GM15510 (cell line): ENCODE data around the gene ERV3-1.

ENCODE experiments used
- POLR2A ChIP-seq: IDR thresholded peaks from 3 replicates; pipeline ENCODE4 v1.6.1; 2011; ENCODE audit warnings: borderline replicate concordance; ENCODE audit not compliant: insufficient read length; ENCODE audit errors: extremely low read depth

Gene ERV3-1, protein sequence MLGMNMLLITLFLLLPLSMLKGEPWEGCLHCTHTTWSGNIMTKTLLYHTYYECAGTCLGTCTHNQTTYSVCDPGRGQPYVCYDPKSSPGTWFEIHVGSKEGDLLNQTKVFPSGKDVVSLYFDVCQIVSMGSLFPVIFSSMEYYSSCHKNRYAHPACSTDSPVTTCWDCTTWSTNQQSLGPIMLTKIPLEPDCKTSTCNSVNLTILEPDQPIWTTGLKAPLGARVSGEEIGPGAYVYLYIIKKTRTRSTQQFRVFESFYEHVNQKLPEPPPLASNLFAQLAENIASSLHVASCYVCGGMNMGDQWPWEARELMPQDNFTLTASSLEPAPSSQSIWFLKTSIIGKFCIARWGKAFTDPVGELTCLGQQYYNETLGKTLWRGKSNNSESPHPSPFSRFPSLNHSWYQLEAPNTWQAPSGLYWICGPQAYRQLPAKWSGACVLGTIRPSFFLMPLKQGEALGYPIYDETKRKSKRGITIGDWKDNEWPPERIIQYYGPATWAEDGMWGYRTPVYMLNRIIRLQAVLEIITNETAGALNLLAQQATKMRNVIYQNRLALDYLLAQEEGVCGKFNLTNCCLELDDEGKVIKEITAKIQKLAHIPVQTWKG

DNA sequence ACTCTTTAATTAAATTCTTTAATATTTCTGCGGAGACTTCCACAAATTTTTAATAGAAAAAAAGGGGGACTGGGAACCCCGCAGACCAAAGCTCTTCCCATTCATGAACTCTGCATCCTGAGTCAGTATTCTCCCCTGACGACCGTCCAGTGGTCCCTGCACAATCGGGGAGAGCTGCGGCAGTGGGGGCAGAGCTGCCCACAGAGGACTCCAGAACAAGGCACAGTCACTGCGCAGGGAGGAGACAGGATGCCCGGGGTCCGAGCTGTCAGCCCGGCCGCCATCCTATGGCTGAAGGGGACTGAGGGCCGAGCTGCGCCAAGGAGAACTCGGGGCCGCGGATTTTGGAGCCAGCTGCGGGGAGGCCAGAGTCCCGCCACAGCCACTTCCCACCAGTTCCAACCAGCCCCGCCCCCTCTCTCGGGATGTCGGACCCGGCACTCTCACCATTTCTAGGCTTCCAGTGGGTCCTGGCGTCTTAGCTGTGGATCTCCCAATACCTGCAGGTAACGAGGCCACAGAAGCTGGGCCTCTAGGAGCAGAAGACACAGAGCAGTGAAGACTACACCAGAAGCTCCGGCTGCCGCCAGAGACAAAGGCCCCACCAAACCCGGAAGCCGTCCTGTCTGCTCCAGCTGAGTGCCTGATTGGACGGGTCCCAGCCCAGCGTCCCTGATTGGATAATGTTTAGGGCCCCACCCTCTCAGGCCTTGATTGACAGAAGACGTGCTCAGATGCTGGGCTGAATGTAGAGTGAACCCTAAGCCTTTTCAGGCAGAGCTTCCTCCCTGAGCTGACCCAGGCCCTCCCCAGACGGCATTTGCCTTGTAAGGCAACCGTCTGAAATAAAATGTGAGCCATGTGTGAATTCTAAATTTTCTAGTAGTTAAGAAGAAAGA lies at the start of gene ERV3-1:
TSS of gene ERV3-1 (minus strand) at position 594 of the 899 bp plus-strand sequence. CDS start 13,661 bp downstream, outside the sequence.
- TF ChIP-seq POLR2A, result peak; percentile 90

- TF ChIP-seq POLR2A, result peak; percentile 54
These were observed 31.5 kb upstream of the ERV3-1 start for GRCh38 chr7:65037740-65038688.

GRCh38 chr7:65004575-65004974 lies 1.9 kb downstream of the ERV3-1 start:
- TF ChIP-seq POLR2A, result no peak

GRCh38 chr7:65002972-65003585 lies 3.4 kb downstream of the ERV3-1 start:
- TF ChIP-seq POLR2A, result no peak

- TF ChIP-seq POLR2A, result no peak
These were observed 5.1 kb downstream of the ERV3-1 start for GRCh38 chr7:65001291-65001814.

DNA sequence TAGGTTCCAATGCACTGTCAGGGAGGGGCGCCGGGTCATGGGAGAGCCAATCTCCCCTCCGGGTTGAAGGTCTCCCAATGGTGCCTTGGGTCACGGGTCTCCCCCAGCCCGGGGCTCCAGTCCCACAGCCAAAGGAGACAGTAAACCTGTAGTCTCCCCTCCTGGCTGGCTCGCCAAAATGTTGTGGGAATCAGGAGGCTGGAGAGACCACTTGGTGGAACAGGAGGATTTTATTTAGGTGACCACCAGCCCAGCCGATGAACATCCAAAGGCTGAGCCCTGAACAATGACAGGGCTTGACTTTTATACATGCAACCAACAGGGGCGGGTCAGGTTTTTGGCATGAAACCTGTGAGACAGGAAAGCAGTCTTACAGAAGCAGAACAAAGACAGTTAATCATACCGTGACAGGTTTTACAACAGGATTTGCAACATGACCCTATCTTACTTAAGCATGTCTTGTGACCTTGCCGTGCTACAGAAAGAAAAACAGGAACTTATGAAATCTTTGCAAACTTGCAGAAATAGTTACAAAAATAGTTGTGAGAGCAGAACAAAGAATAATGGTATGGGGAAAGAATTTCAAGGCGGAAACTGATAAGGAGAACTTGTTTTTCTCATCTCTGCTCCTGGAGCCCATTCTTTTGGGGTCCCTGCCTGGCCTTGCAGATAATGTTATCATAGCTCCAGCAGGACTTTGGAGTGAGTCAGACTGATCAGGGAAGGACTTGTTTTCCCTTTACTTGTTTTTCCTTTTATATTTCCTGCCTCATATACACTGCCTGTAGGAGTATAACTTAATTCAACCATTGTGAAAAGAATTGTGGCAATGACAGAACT lies 7.1 kb downstream of the ERV3-1 start:
- TF ChIP-seq POLR2A, result no peak

DNA sequence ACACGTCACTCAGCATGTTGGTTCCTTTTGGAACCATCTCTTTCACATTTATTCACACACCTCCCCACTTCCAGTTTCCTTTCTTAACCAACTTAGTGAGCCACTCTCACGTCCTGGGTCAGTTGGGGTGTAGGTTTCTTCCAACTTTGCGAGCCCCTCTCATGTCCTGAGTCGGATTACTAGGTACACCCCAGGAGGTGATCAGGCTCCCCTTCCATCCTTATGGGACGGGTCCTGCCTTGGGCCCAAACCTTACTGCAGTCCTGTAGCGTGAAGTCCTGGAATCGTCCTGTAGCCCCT lies 7.7 kb downstream of the ERV3-1 start:
- no peak for TF ChIP-seq POLR2A

DNA sequence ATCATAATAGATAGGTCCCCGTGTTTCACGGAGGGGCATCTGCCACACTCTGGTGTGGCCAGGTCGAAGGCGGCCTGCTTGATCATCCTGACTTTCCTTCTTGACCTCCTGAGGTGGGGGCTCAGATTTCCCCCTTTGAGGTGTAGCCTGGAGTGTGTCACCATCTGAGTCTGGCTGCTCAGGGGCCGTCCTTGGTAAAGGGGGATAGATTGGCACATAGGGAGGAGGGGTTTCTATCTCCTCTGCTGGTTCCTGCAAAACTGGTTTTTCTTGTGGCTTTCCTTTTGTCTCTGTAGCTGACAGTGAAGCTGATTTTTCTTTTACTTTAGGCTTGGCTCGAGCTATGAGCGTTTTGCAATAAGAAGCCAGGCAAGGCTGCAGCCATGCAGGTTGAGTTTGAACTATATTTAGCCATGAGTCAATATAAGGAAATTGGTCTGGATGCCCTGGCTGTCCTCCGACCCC lies 8.5 kb downstream of the ERV3-1 start:
- TF ChIP-seq POLR2A, result no peak

DNA sequence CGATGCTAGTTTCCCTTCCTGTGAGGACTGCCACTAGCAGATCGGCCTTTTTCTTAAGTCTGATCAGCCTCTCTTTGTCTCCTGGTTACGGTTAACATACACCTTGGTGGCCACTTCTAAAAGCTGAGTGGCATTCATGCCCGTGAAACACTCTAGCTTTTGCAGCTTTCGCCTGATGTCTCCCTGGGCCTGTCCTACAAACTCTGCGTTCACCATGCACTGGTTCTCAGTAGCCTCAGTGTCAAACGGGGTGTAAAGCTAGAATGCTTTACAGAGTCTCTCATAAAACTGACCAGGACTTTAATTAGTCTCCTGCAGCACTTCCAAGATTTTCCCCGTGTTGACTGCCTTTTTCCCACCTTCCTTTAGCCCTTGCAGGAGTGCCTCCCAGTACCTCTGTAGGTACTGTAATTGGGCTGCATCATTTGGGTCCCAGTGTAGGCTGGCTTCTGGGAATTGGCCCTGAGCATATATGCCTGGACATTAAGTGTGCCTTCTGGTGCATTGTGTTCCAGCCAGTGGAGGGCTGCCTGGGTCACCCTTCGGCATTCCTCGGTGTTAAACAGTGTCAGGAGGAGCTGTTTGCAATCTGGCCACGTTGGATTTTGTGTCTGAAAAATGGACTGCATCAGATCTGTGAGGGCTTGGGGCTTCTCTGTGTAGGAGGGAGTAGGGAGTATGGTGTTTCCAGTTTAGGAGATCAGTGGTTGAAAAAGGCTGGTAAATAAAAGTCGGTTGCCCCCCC lies 9.2 kb downstream of the ERV3-1 start:
- no peak for TF ChIP-seq POLR2A

DNA sequence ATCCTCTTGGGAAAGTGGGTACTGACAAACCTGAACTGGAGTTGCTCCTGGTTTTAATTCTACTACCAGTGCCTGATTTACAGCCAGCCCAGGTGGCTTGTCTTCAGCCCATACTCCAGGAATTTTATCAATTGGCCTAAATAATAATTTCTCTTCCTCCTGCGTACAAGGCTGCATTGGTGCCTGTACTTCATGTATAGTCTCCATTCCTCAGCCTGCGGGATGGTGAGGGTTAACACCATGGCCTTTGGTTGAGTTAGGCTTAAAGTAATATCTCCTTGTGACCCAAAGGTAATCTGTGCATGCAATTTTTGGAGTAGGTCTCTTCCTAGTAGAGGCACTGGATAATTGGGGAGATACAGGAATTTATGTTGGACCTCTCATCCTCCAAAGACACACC lies 10.2 kb downstream of the ERV3-1 start:
- no peak for TF ChIP-seq POLR2A

DNA sequence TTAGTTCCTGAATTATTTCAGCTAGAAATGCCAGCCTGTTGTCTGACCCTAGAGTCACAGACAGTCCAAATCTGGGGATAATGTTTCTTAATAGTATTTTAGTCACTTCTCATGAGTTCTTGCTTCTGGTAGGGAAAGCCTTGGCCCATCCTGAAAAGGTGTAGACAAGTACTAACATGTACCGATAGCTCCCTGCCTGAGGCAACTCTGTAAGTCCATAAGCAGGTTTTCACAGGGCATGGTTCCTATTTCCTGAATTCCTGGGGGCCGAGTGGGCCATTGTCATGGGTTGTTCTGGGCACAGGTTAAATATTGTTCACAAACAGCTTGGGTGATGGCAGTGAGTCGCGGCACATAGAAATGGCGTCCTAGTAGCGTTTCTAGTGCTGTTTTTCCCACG lies 12.6 kb downstream of the ERV3-1 start:
- TF ChIP-seq POLR2A, result no peak

GRCh38 chr7:64992971-64993370 lies 13.5 kb downstream of the ERV3-1 start:
- TF ChIP-seq POLR2A, result no peak
